ENCODE results near the gene SPEN. TPM values are rescaled to one million over a fixed set of nuclear protein-coding genes. Genes with fewer than 3 reads are reported as not detected.
"Not testable (repeated sequence)": the region's sequence is repeated elsewhere in the genome, so short reads cannot be mapped to it uniquely, and the experiment has no call there.

SPEN gene
- total and polyA plus RNA-seq, 12 donors, result 16.4 to 51.2 (median 30.7) TPM

DNA sequence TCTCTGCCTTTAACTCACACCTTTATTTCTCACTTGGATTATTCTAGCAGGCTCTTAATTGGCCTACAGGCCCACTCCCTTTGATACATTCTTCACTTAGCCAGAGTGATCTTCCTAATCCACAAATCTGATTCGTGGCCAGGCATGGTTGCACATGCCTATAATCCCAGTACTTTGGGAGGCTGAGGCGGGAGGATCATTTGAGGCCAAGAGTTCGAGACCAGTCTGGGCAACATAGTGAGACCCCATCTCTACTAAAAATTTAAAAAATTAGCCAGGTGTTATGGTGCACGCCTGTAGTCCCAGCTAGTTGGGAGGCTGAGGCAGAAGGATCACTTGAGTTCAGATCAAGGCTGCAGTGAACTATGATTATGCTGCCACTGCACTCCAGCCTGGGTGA lies 126.3 kb downstream of the SPEN start:
- DNase-seq, result no peak
- Histone ChIP-seq H3K27ac (no peak overlapping the region), H3K4me3 (no peak overlapping the region), H3K27me3 (no peaks in the 10 kb centered on the region), H3K9me3 (replicated peaks in 1 of 3) (no peaks in the 10 kb centered on the region), H3K4me1 (replicated peaks in 1 of 2) (peaks cover 5 to 10% of the 10 kb centered on the region in 2 donors), H3K36me3 (replicated peaks in 1 of 2) (peaks cover 0 to 16% of the 10 kb centered on the region in 2 donors)
- TF ChIP-seq, protein P1, sequence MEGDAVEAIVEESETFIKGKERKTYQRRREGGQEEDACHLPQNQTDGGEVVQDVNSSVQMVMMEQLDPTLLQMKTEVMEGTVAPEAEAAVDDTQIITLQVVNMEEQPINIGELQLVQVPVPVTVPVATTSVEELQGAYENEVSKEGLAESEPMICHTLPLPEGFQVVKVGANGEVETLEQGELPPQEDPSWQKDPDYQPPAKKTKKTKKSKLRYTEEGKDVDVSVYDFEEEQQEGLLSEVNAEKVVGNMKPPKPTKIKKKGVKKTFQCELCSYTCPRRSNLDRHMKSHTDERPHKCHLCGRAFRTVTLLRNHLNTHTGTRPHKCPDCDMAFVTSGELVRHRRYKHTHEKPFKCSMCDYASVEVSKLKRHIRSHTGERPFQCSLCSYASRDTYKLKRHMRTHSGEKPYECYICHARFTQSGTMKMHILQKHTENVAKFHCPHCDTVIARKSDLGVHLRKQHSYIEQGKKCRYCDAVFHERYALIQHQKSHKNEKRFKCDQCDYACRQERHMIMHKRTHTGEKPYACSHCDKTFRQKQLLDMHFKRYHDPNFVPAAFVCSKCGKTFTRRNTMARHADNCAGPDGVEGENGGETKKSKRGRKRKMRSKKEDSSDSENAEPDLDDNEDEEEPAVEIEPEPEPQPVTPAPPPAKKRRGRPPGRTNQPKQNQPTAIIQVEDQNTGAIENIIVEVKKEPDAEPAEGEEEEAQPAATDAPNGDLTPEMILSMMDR (IDR thresholded peaks at IDR 0.05), result no peak
- no peak for TF ChIP-seq POLR2A (IDR thresholded peaks at IDR 0.05)
- intact Hi-C loops (cut with DNase I), result no loop called here
- WGBS, 4 donors, result 90 to 95% (median 93%) methylated on average over 4 of the region's 4 CpGs

DNA sequence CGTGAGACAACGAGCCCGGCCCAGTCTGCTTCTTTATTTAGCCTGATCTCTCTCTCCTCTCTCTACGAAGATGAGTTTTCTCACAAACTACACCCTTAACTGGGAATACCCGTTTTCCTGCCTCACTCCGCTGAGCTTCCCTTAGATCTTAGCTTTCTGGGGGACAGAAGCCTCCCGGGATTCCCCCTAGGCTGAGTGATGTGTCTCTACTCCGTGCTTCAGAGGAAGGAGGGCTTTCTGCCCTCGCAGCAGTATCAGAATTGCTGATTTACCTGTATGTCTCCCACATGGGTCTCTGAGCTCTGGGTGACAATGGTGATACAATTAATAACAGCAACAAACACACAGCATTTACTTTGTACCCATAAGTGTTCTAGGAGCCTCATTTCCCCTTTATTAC lies 127.3 kb downstream of the SPEN start:
- H3K4me1 ChIP-seq (replicated peaks in 1 of 2), result peaks cover 5 to 10% of the 10 kb centered on the region in 2 donors

DNA sequence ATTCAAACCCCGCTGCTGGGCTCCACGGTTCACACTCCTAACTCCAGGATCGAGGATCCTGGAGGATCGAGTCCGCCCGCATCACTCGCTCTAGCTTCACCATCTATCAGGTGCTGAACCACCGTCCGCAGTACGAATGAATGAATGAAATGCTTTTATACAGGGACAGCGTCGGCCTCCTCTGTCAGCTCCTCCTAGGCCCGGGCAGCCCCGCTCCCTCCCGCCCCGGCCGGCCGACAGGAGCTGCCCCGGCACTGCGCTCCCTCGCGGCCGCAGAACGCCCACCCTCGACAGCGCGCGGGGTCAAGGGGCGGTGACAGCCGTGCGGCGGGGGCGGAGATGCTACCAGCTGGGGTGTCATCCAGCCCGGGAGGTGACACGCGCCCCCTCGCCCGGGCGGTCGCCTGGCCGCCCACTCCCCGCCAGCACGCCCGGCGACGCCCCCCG lies 127.9 kb downstream of the SPEN start:
- H3K27me3 ChIP-seq, result no peaks in the 10 kb centered on the region
- TF ChIP-seq POLR2A (IDR thresholded peaks at IDR 0.05), result no peak
- TF ChIP-seq, protein P1 (IDR thresholded peaks at IDR 0.05), result peak in 1 of 6 experiments; percentile 9
- WGBS, 4 donors, result 0 to 2% (median 1%) methylated on average over 3 to 47 of the region's 47 CpGs
- no peaks in the 10 kb centered on the region for H3K9me3 ChIP-seq (replicated peaks in 1 of 3)
- H3K36me3 ChIP-seq (replicated peaks in 1 of 2), result peaks cover 0 to 7% of the 10 kb centered on the region in 2 donors
- H3K4me3 ChIP-seq, result peak overlapping the region; percentile 69 to 94 (median 84)
- intact Hi-C loops (cut with DNase I), result no loop called here
- H3K27ac ChIP-seq, result peak overlapping the region in 4 of 5 donors; percentile 62 to 79 (median 76)
- H3K4me1 ChIP-seq (replicated peaks in 1 of 2), result peaks cover 5 to 10% of the 10 kb centered on the region in 2 donors
- peak; percentile 43 to 77 (median 56) for DNase-seq

More for the DNA sequence above, 127.3 kb downstream of the SPEN start:
- Histone ChIP-seq H3K9me3 (replicated peaks in 1 of 3) (no peaks in the 10 kb centered on the region), H3K36me3 (replicated peaks in 1 of 2) (peaks cover 0 to 10% of the 10 kb centered on the region in 2 donors), H3K4me3 (peak overlapping the region in 2 of 4 donors; percentile 69 to 78), H3K27ac (peak overlapping the region in 1 of 5 donors; percentile 62), H3K27me3 (no peaks in the 10 kb centered on the region)
- whole genome bisulfite sequencing, 4 donors, result 54 to 64% (median 55%) methylated on average over 9 of the region's 9 CpGs
- TF ChIP-seq, protein P1 (IDR thresholded peaks at IDR 0.05), result no peak
- no peak for TF ChIP-seq POLR2A (IDR thresholded peaks at IDR 0.05)
- intact Hi-C loops (cut with DNase I), result no loop called here
- no peak for DNase-seq

DNA sequence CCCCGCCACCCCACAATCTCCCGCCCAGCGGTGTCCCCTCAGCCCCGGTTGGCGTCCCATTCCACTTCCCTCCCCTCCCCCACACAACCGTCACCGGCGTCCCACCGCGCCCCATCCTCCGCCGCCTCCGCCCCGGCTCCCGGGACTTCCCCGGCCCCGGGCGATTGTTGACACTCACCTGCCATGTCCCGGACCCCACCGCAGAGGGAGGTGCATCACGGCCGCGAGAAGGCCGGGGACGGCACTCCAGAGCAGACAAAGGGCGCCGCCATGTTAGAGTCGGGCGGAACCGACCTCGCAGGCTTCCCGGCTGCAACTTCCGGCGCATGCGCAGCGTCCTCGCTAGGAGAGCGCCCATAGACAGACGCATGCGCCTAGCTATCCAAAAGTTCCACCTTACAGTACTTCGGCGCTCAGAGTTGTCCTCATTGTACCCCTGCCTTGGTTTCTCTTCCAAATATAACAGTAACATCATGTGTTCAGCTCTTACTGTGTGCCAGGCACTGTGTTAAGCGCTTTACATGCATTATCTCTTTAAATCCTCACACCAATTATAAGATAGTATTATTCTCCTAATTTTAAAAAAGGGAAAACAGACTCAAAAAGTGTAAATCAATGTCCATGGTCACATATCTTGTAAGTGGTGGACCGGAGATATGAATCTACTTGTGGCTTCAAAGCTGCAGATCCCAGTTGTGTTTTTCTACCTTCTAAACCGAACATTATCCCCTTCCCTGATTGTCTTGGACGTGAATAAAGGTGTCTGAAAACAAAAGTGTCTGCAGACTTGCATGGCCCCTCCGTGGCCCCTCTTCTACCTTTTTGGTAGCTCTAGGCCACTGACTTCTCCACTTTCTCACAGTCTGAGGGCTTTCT lies 128.5 kb downstream of the SPEN start, which contains the start of gene ZBTB17:
Gene ZBTB17, minus strand, starts transcription at position 297 of the 876 bp plus-strand sequence. CDS start 27,606 bp downstream, outside the sequence.
- 6 to 36% (median 9%) methylated on average over 9 to 47 of the region's 47 CpGs for WGBS, 4 donors
- peak; percentile 43 to 68 for TF ChIP-seq POLR2A (IDR thresholded peaks at IDR 0.05)
- TF ChIP-seq, protein P1 (IDR thresholded peaks at IDR 0.05), result peak in 1 of 6 experiments; percentile 7
- peak within 1 kb of the TSS; percentile 69 to 94 (median 84) for H3K4me3 ChIP-seq
- DNase-seq, result peak; percentile 92 to 97 (median 94)
- intact Hi-C loops (cut with DNase I), result no loop called here
- peak within 1 kb of the TSS; percentile 50 to 79 (median 75) for H3K27ac ChIP-seq
- H3K36me3 ChIP-seq (replicated peaks in 1 of 2), result peaks cover 0 to 7% of the 10 kb centered on the region in 2 donors
- H3K4me1 ChIP-seq (replicated peaks in 1 of 2), result peaks cover 5 to 10% of the 10 kb centered on the region in 2 donors
- H3K27me3 ChIP-seq, result no peaks in the 10 kb centered on the region
- H3K9me3 ChIP-seq (replicated peaks in 1 of 3), result no peaks in the 10 kb centered on the region

DNA sequence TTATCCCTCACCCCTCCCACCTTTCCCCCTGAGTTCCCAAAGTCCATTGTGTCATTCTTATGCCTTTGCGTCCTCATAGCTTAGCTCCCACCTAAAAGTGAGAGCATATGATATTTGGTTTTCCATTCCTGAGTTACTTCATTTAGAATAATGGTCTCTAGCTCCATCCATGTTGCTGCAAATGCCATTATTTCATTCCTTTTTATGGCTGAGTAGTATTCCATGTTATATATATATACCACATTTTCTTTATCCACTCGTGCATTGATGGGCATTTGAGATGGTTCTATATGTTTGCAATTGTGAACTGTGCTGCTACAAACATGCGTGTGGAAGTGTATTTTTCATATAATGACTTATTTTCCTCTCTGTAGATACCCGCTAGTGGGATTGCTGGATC lies 130.4 kb downstream of the SPEN start:
- DNase-seq; H3K4me1 ChIP-seq (replicated peaks in 1 of 2); H3K27ac ChIP-seq; H3K4me3 ChIP-seq; H3K36me3 ChIP-seq (replicated peaks in 1 of 2); H3K9me3 ChIP-seq (replicated peaks in 1 of 3); H3K27me3 ChIP-seq; intact Hi-C loops (cut with DNase I): not testable (repeated sequence)
- 88 to 94% (median 89%) methylated on average over 4 of the region's 4 CpGs for WGBS, 4 donors
